ENCODE measurements around the gene EYA2.

- TF ChIP-seq POLR2A (IDR thresholded peaks at IDR 0.05) (no peak), CTCF (IDR thresholded peaks at IDR 0.05 in 4 of 5, conservative IDR thresholded peaks at IDR 0.05 in 1 of 5) (no peak)
Observed at GRCh38 chr20:46929902-46930301, 35.3 kb downstream of the EYA2 start.
